KOPT-K1 (cell line): ENCODE data around the gene CDKN2AIP.

ENCODE experiments used
- H3K27ac ChIP-seq: fragments of 200-600 bp; sonication (generic); 2 replicates; pipeline ENCODE4 v1.5.1; 2016; ENCODE audit warnings: antibody characterized with exemption, mild to moderate bottlenecking, low read depth, low read length; ENCODE audit not compliant: poor library complexity, severe bottlenecking
- H3K36me3 ChIP-seq: fragments of 200-600 bp; sonication (generic); 2 replicates; pipeline ENCODE4 v1.5.1; 2017; ENCODE audit warnings: antibody characterized with exemption, mild to moderate bottlenecking, low read length, moderate library complexity; ENCODE audit not compliant: insufficient read depth
- H3K9me3 ChIP-seq: fragments of 200-600 bp; sonication (generic); 2 replicates; pipeline ENCODE4 v1.5.1; 2017; ENCODE audit warnings: antibody characterized with exemption, low read length, mild to moderate bottlenecking; ENCODE audit not compliant: insufficient read depth, poor library complexity, severe bottlenecking

Gene CDKN2AIP

DNA sequence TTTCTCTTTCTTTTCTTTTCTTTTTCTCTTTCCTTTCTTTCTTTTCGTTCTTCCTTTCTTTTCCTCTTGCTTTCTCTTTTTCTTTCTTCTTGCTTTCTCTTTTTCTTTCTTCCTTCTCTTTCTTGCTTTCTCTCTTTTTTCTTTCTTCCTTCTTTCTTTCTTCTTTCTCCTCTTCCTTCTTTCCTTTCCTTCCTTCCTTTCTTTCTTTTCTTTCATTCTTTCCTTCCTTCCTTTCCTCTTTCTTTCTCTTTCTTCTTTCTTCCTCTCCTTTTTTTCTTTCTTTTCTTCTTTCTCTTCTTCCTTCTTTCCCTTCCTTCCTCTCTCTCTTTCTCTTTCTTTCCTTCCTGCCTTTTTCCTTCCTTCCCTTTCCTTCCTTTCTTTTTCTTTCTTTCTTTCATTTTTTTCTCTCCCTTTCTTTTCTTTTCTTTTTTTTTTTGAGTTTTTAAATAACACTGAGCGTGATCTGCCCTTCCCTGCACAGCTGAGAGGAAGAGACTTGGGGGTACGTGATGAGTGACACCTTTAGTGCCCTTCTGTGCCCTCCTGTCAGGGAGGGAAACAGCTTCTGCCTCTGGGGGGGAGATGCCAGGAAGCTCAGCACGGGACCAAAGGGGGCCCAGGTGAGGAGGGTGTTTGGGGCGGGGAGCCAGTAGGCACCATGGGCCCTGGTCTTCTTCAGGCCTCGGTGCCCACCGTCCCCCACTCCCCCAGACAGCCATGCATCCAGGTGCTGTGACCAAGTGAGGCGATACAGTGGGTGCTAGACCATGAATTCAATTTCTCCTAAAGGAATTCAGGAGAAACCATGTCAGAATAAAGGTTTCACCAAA, 36.6 kb upstream of the CDKN2AIP start:
- no peaks in the 10 kb centered on the region for H3K36me3 ChIP-seq
- peak overlapping the region; percentile 50 for H3K27ac ChIP-seq
- no peaks in the 10 kb centered on the region for H3K9me3 ChIP-seq

DNA sequence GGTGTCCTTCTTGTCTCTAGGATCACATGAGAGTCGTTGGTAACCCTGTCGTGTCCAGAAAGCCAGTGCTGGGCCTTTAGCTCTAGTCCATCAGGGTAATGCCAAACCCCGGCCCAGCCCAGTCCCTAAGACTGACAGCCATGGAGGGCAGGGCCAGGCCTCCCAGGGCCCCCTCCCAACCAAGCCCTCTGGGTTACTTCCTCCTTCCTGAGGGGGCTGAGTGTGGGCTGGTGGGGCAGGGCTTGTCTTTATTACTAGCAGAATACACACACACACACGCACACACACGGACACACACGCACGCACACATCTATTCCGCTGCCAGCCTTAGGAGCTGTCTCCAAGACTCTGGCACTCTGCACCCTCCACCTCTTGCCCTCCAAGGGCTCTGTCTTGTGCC, 35.6 kb upstream of the CDKN2AIP start:
- Histone ChIP-seq H3K9me3 (no peaks in the 10 kb centered on the region), H3K36me3 (no peaks in the 10 kb centered on the region), H3K27ac (no peak overlapping the region)

DNA sequence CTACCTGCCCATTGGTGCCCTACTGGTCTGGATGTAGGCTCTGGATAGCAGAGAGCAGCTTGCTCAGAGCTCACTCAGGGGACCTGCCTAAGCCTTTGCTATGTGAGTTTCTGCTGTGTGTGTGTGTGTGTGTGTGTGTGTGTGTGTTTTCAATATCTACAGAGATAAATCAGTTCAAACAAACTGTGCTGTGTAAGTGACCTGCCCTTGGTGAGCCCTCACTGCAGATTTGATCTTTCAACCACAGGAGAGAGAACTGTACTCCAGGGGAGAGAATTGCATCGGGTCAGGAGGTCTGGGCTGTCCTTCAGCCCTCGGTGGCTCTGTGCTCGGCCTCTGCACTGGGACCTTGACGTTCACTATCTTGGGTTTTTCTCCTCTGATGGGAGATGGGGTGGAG, 35.0 kb upstream of the CDKN2AIP start:
- Histone ChIP-seq H3K27ac (no peak overlapping the region), H3K36me3 (no peaks in the 10 kb centered on the region), H3K9me3 (no peaks in the 10 kb centered on the region)

DNA sequence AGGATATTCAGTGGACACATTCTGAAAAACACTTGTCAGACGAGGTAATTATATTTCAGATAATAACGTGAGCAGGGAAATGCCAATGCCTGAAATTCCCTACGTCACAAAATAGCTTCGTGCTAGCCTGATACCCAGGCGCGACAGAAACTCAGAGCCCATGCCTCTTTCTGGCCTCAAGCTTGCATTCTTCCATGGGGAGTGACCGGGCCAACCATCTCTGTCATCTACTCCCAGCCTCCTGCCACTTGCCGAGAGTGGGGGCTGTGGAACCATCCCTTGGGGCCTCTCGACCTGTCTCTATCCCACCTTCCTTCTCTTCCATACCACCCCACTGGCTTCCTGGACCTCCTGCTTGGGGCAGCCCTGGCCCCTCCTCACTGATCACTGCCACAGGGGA, 34.5 kb upstream of the CDKN2AIP start:
- Histone ChIP-seq H3K36me3 (no peaks in the 10 kb centered on the region), H3K9me3 (no peaks in the 10 kb centered on the region), H3K27ac (no peak overlapping the region)

DNA sequence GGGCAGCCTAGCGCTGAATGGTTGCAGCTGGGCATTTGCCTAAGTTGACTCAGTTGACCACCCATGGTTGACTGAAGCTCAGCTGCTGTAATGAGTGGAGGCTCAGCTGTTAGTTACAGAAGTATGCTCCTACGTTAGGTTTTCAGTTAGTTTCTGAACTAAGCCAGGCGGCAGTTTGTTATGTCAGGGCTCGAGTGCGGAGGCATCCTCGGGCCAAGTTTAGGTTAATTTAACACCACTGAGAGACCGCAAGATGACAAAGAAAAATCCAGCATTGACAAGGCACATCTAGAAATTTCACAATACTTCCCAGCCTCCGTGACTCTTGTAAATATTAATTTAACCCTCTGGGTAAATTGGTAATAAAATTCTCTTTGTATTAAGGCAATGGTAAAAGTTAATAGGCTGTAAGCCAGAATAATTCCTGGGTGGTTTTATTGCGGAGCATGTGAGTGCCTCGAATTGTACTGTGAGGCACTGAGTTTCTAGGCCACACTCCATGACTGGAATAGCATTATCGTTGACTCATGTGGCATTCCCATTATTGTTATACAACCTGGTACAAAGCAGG, 33.1 kb upstream of the CDKN2AIP start:
- Histone ChIP-seq H3K36me3 (no peaks in the 10 kb centered on the region), H3K27ac (no peak overlapping the region)

GRCh38 chr4:183412821-183413220, 31.6 kb upstream of the CDKN2AIP start:
- Histone ChIP-seq H3K27ac (no peak overlapping the region), H3K36me3 (no peaks in the 10 kb centered on the region), H3K9me3 (no peaks in the 10 kb centered on the region)

More for the DNA sequence above, 33.1 kb upstream of the CDKN2AIP start:
- no peaks in the 10 kb centered on the region for H3K9me3 ChIP-seq

DNA sequence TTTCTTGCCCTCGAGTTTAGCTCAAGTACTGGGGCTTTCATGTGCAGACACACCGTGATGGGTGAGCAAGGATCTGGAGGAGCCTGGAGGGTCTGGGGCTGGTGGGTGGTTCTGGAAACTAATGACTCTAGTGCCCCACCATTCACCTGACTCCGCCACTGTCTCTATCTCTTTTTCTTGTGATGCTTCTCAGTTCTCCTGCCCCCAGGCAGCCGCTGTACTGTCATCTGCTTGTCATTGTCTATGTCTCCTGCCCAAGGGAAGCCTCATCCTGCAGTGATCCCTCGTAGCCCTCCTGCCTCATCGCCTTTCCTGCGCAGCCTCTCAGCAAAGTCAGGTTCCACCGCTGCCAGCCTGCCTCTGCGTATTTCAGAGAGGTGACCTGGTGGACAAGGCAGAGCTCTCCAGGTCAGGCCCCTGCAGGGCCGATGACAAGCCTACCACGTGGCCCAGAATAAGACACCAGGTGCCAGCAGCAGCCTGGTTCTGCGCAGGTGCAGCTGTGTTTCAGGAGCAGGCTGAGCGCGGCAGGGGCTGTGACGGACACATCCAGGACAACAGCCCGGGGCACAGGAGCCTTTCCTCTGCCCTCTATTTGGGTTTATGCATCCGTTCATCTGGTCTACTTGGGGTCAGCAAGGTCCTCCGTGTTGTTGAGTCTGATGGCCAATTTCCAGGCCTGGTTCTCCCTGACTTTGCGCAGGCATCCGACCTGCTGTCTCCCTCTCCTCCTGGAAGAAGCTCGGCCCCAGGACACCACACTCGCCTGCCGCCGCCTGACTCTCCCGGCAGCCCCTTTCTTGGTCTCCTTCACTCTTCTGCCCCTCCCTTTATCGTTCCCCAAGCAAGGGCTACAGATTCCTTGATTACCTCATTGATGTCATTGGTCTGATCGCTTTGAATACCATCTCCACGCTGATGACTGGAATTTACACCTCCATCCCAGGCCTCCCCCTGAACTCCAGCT, 30.9 kb upstream of the CDKN2AIP start:
- no peak overlapping the region for H3K27ac ChIP-seq
- H3K36me3 ChIP-seq: no peaks in the 10 kb centered on the region
- H3K9me3 ChIP-seq: no peaks in the 10 kb centered on the region

GRCh38 chr4:183416879-183417755, 27.3 kb upstream of the CDKN2AIP start:
- Histone ChIP-seq H3K9me3 (no peaks in the 10 kb centered on the region), H3K36me3 (no peaks in the 10 kb centered on the region), H3K27ac (no peak overlapping the region)

DNA sequence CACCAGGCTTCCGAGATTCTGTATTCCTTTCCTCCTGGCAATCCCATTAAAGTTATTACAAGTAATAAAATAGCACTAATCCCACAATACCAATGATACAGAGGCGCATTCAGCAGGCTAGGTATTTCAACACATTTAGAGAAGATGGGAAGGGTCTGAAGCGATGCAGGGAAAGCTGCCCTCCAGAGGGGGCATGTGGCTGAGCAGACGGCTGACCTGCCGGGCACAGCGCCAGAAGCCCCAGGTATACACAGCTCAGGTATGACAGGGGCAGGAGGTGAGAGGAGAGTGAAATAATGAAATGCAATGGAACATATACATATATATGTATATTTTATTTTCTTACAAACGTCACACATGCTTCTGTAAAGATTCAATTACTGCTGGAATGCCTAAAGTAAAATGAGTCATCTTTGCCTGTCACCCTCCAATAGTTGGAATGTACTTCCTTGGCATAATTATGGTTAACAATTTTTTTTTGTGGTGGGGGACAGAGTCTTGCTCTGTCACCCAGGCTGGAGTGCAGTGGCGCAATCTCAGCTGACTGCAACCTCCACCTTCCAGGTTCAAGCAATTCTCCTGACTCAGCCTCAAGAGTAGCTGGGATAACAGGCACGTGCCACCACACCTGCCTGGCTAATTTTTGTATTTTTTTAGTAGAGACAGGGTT, 21.3 kb upstream of the CDKN2AIP start:
- Histone ChIP-seq H3K27ac (no peak overlapping the region), H3K36me3 (no peaks in the 10 kb centered on the region), H3K9me3 (no peaks in the 10 kb centered on the region)

DNA sequence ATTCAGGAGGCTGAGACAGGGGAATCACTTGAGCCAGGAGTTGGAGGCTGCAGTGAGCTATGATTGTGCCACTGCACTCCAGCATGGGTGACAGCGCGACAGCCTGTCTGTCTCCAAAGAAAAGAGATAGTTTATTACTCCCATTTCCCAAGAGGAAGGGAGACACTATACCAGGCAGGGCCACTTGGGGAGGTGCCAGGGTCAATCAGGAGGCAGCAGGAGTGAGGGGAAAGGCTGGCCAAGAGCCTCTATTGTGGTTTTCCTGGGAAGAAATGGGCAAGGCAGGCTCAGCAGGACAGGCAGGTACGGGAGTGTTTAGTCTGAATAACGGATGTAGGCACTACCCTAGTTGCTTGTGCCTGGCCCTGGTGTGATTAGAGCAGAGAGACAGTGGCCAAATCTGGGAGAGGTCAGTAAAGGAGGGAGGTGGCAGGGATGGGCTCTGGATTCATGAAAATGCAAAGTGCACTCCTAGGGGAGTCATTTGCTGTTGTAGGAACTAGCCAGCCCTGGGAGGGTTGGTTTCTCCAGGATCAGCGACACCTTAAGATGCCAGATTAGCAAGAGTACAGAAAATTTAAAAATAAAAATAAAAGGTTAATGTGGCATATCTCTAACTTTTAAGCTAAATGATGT, 20.2 kb upstream of the CDKN2AIP start:
- Histone ChIP-seq H3K27ac (no peak overlapping the region), H3K9me3 (no peaks in the 10 kb centered on the region), H3K36me3 (no peaks in the 10 kb centered on the region)

DNA sequence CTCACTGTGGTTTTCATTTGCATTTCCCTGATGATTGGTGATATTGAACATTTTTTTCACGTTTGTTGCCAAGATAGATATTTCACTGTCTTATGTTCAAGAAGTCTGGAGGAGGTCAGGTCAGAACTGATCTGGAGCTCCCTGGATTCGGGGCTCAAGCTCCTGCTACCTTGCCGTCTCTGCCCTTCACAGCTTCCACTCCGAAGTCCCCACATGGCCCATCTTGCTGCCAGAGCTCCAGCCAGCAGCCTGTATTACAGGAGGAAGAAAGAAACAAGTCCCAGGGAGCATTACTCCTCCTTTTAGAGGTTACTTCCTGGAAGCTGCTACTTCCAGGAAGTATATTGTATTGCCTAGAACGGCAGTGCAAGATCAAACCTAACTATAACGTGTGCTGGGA, 17.9 kb upstream of the CDKN2AIP start:
- no peak overlapping the region for H3K27ac ChIP-seq
- H3K9me3 ChIP-seq: no peaks in the 10 kb centered on the region
- H3K36me3 ChIP-seq: no peaks in the 10 kb centered on the region

DNA sequence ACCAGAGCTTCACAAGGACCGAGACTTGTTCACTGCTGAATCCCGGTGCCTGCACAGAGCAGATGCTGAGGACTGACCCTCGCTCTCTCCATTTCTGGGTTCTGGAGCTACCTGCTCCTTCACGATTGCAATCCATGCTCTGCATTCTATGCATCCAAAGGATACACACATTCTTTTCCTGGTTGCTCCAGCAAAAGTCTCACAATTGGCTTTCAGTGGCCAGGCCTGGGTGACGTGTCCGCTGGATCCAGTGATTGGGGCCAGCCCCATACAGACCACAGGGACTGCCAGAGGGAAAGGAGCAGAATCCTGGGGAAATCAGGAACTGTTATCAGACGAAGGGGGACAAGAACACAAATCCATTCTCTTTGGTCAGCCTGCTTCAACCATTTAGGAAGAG, 14.9 kb upstream of the CDKN2AIP start:
- Histone ChIP-seq H3K36me3 (no peaks in the 10 kb centered on the region), H3K9me3 (no peaks in the 10 kb centered on the region), H3K27ac (no peak overlapping the region)

DNA sequence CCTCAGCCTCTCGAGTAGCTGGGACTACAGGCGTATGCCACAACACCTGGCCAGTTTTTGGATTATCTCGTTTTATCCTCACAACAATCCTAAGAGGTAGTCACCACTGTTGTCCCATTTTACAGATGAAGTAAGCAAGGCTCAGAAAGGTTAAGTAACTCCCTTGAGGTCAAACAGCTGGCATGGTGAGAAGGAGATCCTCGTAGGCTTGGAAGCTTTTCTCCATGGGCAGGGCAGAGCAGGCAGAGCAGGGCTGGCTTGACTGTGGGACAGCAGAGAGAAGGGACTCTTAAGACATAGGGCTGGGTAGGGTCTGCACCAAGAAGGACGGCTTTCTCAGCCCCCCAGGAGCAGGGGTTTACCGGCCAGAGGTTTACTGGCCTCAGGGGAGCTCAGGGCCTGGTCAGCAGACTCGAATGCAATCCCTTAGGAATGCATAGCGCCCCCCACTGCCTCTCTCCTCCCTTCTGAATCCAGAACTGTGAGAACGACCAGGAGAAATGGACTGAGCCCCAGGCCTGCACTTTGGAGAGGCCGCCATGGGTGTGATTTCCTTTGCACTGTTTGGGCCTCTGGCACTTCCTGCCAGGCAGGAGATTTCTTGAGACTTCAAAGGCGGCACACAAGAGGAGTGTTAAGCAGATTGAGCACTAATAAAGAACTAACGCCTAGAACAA, 14.0 kb upstream of the CDKN2AIP start:
- H3K9me3 ChIP-seq: no peaks in the 10 kb centered on the region
- peak overlapping the region; percentile 48 for H3K27ac ChIP-seq
- no peaks in the 10 kb centered on the region for H3K36me3 ChIP-seq
